ENCODE measurements around the gene CMPK1.

DNA sequence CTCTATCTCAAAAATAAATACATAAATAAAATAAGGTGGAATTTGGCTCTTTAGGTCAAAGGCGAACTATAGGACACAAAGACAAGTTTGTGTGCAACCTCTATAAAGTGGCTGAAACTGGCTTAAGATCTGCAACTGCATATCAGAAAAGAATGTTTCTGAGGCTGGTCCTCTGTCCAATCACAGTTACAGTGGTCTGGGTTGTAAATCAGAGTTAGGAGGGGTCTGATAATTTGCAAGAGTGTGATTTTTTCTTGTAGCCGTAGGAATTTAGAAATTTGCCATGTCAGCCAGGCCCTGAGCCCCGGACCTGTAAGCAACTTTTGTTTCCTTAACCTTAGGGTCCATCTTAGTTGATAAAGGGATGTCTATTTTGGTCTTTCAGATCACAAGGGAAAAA lies 27.8 kb downstream of the CMPK1 start:
- TF ChIP-seq YY1 (IDR thresholded peaks at IDR 0.05; ENCODE audit: insufficient read depth, insufficient read length), result no peak
- no peak for TF ChIP-seq SUZ12 (IDR thresholded peaks at IDR 0.05; ENCODE audit: extremely low read depth, insufficient read depth, insufficient read length)
- no peak for TF ChIP-seq ZNF274 (IDR thresholded peaks at IDR 0.05; ENCODE audit: low read depth, low read length)
